ENCODE measurements around the gene ANKS3.

DNA sequence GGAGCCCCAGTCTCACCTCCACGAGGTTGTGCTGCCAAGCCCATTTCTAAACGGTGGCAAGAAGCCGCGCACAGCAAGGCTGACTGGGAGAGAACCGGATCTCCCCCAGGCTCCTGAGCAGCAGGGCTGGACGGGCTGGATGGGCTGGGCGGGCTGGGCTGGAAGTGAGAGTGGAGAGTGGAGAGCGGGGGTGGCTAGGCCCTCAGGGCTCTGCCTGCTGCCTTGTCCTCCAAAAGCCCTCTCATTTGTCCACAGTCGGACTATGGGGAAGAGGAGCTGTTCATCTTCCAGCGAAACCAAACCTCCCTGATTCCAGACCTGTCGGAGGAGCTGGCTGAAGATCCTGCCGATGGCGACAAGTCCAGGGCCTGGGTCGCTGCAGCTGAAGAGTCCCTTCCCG lies 3.5 kb upstream of the ANKS3 start:
- TF ChIP-seq SP1 (IDR thresholded peaks at IDR 0.05; ENCODE audit: low read depth, low read length) (no peak), NANOG (IDR thresholded peaks at IDR 0.05; ENCODE audit: insufficient read depth, low read depth, low read length, poor library complexity, severe bottlenecking) (no peak)
- TF ChIP-seq, protein P1, sequence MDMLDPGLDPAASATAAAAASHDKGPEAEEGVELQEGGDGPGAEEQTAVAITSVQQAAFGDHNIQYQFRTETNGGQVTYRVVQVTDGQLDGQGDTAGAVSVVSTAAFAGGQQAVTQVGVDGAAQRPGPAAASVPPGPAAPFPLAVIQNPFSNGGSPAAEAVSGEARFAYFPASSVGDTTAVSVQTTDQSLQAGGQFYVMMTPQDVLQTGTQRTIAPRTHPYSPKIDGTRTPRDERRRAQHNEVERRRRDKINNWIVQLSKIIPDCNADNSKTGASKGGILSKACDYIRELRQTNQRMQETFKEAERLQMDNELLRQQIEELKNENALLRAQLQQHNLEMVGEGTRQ (IDR thresholded peaks at IDR 0.05; ENCODE audit: low read length): no peak

All from H1 (cell line).